Stimulated activated CD4-positive, alpha-beta T cell treated with anti-CD3 and anti-CD28 coated beads, Interleukin-15, amount 100 ng/mL, for 1 hour (primary cell): Measurements from ENCODE around the gene CNGA3.

Experiments used
- DNase-seq, 2 donors: peaks; one replicate each; pipeline ENCODE4 v3.0.0-alpha.2; 2020; ENCODE audit warnings: low read depth in 1 of 2, low spot score in 1 of 2

The CNGA3 gene

GRCh38 chr2:98327776-98328175, 18.5 kb upstream of the CNGA3 start:
- no peak for DNase-seq

DNA sequence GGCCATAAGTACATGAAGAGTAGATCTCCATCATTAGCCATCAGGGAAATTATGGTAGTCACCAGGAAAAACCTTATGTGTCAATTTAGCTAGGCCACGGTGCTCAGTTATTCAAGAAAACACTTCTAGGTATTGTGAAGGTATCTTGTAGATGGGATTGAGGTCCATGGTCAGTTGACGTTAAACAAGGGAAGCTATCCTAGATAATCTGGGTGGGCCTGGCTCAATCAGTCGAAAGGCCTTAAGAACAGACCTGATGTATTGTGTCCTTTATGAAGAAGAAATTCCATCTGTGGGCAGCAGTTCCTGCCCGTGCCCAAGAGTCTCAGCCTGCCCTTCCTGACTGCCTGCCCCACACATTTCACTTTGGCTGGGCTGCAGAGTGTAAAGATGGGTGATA, 16.7 kb upstream of the CNGA3 start:
- DNase-seq, result no peak

- no peak for DNase-seq
These were observed 13.3 kb upstream of the CNGA3 start for GRCh38 chr2:98332989-98333388.

- no peak for DNase-seq
These were observed 12.3 kb upstream of the CNGA3 start for GRCh38 chr2:98333922-98334321.

- no peak for DNase-seq
These were observed 11.7 kb upstream of the CNGA3 start for GRCh38 chr2:98334439-98335078.

DNA sequence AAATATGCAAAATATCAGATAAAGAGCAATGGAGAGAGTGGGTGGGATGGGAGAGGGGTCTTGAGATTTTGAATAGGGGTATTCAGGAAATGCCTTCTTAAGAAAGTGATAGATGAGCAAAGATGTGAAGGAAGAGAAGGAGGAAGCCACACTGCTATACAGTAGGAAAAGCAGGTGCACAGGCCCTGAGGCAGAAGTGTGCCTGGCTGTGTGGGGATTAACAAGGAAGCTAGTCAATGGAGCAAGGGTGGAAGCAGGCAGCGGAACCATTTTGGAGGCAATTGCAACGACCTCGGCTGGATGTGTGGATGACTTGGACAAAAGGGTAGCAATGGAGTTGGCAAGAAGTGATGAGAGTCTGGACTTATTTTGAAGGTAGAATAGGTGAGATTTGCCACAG, 11.0 kb upstream of the CNGA3 start:
- DNase-seq, result no peak

DNA sequence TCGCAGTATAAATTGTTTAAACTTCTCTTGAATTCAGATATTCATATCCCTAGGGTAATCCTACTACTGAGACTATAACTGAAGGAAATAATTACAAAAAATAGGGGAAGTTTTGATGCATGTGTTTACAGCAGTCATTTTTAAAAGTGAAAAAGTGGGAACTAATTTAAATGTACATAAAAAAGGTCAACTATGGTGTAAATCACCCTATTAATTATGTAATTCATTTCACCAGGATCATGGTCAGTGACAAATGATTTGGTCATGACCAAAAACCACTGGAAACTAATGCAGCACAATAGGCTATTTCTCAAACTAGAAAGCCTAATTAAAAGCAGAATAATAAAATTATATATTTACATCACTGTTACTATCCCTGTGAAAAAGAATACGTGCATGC, 5.0 kb upstream of the CNGA3 start:
- no peak for DNase-seq

DNA sequence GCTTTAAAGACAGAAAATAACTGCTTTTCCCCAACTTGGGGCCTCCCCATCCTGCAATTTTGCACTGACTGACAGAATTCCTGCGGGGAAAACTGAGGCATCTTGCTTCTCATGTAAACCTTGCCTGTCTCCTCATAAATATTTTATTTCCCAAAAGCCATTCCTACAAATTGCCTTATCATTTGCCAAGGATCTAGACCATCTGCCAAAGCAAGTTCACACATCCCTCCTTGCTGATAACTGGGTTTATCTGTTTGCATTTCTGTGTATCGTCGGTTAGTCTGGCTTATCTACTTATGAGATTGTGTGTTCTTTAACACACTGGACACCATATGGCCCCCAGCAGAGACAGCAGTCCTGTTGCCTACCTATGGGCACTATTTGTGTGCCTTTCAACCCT, 3.0 kb upstream of the CNGA3 start:
- DNase-seq, result no peak

GRCh38 chr2:98347298-98348065, 1.2 kb downstream of the CNGA3 start:
- DNase-seq, result no peak

DNA sequence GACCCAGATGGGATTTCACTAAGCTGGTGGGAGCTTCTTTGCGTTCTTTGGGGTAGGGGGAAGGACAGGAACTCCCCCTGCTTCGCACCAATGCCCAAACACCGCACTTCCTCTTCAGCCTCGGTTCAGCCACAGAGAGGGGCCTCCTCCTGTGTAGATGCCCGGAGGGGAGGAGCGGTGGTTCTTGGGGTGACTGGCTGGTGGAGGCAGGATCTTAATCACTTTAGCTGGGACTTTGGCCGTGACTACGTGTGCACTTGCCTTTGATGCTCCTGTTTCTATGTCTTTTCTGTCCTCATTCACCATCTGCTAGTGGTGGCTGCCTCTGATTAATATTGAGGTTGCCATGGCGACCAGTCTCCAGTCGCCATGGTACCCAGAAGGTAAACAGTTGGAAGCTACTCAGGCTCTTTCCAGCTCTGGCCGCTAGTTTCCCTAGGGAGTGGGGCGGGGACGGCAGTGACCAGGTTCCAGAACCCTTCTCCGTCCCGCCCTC, 1.9 kb downstream of the CNGA3 start:
- DNase-seq, result no peak

- no peak for DNase-seq
These were observed 4.2 kb downstream of the CNGA3 start for GRCh38 chr2:98350411-98350810.

- DNase-seq, result no peak
These were observed 9.6 kb downstream of the CNGA3 start for GRCh38 chr2:98355881-98356280.

- no peak for DNase-seq
These were observed 10.5 kb downstream of the CNGA3 start for GRCh38 chr2:98356729-98357128.

- no peak for DNase-seq
These were observed 11.6 kb downstream of the CNGA3 start for GRCh38 chr2:98357849-98358248.

GRCh38 chr2:98359986-98360385, 13.7 kb downstream of the CNGA3 start:
- no peak for DNase-seq

GRCh38 chr2:98367721-98368120, 21.5 kb downstream of the CNGA3 start:
- DNase-seq, result no peak

GRCh38 chr2:98369710-98370239, 23.5 kb downstream of the CNGA3 start:
- no peak for DNase-seq

GRCh38 chr2:98372121-98372520, 25.9 kb downstream of the CNGA3 start:
- no peak for DNase-seq

- no peak for DNase-seq
These were observed 26.3 kb downstream of the CNGA3 start for GRCh38 chr2:98372579-98372978.

DNA sequence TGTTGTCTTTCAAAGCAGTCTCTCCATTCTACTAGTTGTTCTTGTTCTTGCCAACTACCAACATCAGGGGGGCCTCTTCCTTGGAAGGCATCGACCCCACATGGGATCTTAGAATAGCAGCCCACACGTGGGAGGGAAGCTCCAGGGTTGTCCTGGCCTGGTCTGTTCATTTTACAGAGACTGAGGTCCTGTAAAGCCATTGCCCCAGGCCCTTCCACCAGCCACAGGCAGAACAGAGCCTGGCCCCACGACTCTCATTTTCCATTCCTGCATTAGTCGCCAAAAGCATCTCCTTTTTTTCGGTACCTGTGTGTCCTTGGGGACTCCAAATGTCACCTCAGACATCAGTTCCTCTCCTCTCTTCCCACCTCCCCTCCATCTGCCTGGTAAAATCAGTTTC, 28.0 kb downstream of the CNGA3 start:
- DNase-seq, result no peak

- no peak for DNase-seq
These were observed 28.8 kb downstream of the CNGA3 start for GRCh38 chr2:98374958-98375570.

DNA sequence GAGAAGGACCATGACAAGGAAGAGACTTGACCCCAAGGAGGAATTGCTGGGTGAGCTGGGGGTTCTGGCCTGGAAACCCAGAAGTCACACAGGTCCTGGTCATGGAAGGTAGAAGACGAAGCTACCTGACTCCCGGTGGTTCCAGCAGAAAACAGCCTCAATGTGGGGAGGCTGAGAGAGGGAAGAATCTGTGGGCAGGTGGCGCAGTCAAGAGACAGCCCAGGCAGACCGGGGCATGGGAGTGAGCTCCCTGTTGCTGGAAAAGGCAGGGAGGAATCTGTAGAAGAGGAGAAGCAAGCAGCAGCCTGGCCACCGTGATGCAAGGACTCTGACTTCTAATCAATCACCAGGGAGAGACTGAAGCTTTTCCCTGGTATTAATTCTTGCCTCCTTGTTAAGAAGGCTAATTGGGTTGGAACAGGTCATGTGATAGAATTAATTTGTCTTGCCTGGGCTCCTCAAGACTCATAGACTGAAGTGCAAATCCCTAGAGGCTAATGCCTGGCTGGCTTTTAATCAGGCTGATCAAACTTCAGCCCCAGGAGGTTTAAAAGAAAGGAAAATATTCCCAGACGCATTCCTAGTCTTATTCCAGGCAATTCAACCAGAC, 30.1 kb downstream of the CNGA3 start:
- no peak for DNase-seq
